CD4-positive, alpha-beta memory T cell (primary cell): Measurements from ENCODE around the gene CCDC50. TPM values are rescaled to one million over a fixed set of nuclear protein-coding genes. Genes with fewer than 3 reads are reported as not detected.

Experiments used
- CTCF ChIA-PET: fragments of 350-600 bp; sonication (Branson Sonifier 250); formaldehyde crosslinking; loops from one replicate; lab custom pipeline; 2021; ENCODE audit warnings: inconsistent platforms; ENCODE audit not compliant: partially characterized antibody; lab: Charles Lee
- POLR2A ChIA-PET: fragments of 350-600 bp; sonication (Branson Sonifier 250); formaldehyde crosslinking; loops from one replicate; lab custom pipeline; 2021; ENCODE audit not compliant: partially characterized antibody; lab: Charles Lee
- DNase-seq, 5 donors: peaks; one replicate each; pipeline versions ENCODE4 v3.0.0 to v3.0.0-alpha.2; 2020 to 2022; ENCODE audit warnings: mixed read lengths in 1 of 5
- H3K27ac ChIP-seq: one replicate; pipeline ENCODE4 v1.7.0; 2013; ENCODE audit warnings: low read depth, low read length
- H3K27me3 ChIP-seq: 2 replicates; pipeline ENCODE4 v1.7.0; 2013; ENCODE audit warnings: mild to moderate bottlenecking, low read length, moderate library complexity; ENCODE audit not compliant: insufficient read depth
- H3K36me3 ChIP-seq: 2 replicates; pipeline ENCODE4 v1.7.0; 2013; ENCODE audit warnings: mild to moderate bottlenecking, low read length, moderate library complexity; ENCODE audit not compliant: insufficient read depth
- H3K4me1 ChIP-seq: 2 replicates; pipeline ENCODE4 v1.7.0; 2013; ENCODE audit warnings: mild to moderate bottlenecking, low read length, moderate library complexity; ENCODE audit not compliant: insufficient read depth
- H3K4me3 ChIP-seq, 2 donors: one replicate each; pipeline ENCODE4 v1.7.0; 2013; ENCODE audit warnings: low read length in 2 of 2, mild to moderate bottlenecking in 1 of 2
- H3K9me3 ChIP-seq, 2 donors: one replicate each; pipeline ENCODE4 v1.7.0; 2013; ENCODE audit warnings: low read length in 2 of 2, control low read depth in 1 of 2; ENCODE audit not compliant: control insufficient read depth in 1 of 2
- H3K27ac Mint-ChIP-seq, 7 donors: one replicate each; pipeline ENCODE4 v1.8.0; 2020 to 2021; ENCODE audit warnings: mixed read lengths in 7 of 7, mild to moderate bottlenecking in 6 of 7, inconsistent platforms in 3 of 7, moderate library complexity in 3 of 7
- H3K27me3 Mint-ChIP-seq, 2 donors: one replicate each; pipeline ENCODE4 v1.8.0; 2020 to 2021; ENCODE audit warnings: mixed read lengths in 2 of 2
- H3K36me3 Mint-ChIP-seq, 2 donors: one replicate each; pipeline ENCODE4 v1.8.0; 2020 to 2021; ENCODE audit warnings: mixed read lengths in 2 of 2, inconsistent platforms in 1 of 2, mild to moderate bottlenecking in 1 of 2
- H3K4me1 Mint-ChIP-seq, 4 donors: one replicate each; pipeline ENCODE4 v1.8.0; 2020 to 2021; ENCODE audit warnings: mixed read lengths in 4 of 4, mild to moderate bottlenecking in 1 of 4
- H3K4me3 Mint-ChIP-seq, 8 donors: one replicate each; pipeline ENCODE4 v1.8.0; 2020 to 2021; ENCODE audit warnings: mixed read lengths in 8 of 8, mild to moderate bottlenecking in 7 of 8, moderate library complexity in 6 of 8, inconsistent platforms in 3 of 8
- H3K9me3 Mint-ChIP-seq, 8 donors: one replicate each; pipeline ENCODE4 v1.8.0; 2020 to 2021; ENCODE audit warnings: mixed read lengths in 8 of 8, mild to moderate bottlenecking in 5 of 8, inconsistent platforms in 3 of 8, moderate library complexity in 1 of 8
- intact Hi-C: fragments of 100-400 bp; cut with micrococcal nuclease; formaldehyde crosslinking; loops from one replicate; pipeline ENCODE4 v1.15.1; 2023
- polyA plus RNA-seq, 2 donors: library from polyadenylated mRNA; unstranded; fragments of 300-500 nt; fragmentation: Illumina TruSeq; gene quantifications; one replicate each; pipeline ENCODE4 v1.2.3, GENCODE V29; 2021
- total RNA-seq, 2 experiments: library from RNA; stranded (reverse); gene quantifications; one replicate each; pipeline ENCODE4 v1.2.3, GENCODE V29; 2021

Gene CCDC50, protein sequence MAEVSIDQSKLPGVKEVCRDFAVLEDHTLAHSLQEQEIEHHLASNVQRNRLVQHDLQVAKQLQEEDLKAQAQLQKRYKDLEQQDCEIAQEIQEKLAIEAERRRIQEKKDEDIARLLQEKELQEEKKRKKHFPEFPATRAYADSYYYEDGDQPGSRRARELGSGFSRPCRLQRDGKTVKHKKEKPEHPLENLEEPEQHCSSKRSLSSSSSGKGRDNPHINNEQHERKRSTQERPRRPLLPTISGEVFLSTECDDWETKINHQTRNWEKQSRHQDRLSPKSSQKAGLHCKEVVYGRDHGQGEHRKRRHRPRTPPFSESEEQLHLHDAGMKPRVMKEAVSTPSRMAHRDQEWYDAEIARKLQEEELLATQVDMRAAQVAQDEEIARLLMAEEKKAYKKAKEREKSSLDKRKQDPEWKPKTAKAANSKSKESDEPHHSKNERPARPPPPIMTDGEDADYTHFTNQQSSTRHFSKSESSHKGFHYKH
- 1 to 10 TPM; 6.3 to 8.1 TPM for total RNA-seq
- 10 to 100 TPM in 1 of 2 donors, 1 to 10 TPM in 1; 3.8 to 10.1 TPM for polyA plus RNA-seq

DNA sequence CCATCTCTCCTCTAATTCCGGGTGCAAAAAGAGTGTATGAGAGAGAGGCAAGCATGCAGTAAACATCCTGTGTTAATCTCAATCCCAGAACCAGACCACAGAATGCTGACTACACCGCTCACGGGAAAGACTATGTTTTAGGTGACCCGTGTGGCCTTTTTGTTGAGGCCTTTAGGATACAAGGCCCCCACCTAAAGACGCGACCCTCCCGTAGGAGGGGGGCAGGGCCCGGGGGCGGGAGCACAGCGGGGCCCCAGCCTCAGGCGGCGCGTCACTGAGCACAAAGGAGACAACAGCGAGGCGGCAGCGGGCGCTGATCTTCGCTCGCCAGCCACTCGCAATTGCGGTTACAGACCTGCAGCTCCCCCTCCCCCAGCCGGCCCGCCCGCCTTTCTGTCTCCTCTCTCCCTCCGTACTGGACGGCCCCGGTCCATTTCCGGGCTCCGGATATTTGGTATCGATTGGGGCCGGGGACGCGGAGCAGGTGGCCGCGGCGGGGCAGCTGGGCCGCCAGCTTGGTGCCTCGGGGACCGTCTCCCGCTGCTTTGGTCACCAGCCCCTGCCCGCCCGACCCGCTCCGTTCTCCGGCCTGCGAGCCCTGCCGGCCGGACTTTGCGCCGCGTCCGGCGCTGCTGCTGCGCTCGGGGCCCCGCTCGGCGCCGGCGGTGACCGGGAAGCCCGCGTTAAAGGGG lies at the start of gene CCDC50:
Gene CCDC50 (plus strand): TSS at position 433 of the 692 bp plus-strand sequence. CDS start 281 bp downstream, outside the sequence.
- POLR2A ChIA-PET = no interaction called here
- peak; percentile 41 to 60 (median 55) for DNase-seq
- Mint-ChIP-seq H3K4me1 (peaks cover 13 to 29% (median 21%) of the 10 kb centered on the region in 4 donors), H3K36me3 (peaks cover 0 to 2% of the 10 kb centered on the region in 2 donors), H3K9me3 (no peaks in the 10 kb centered on the region), H3K4me3 (peak within 1 kb of the TSS; percentile 76 to 89 (median 84)), H3K27me3 (peaks cover 0 to 11% of the 10 kb centered on the region in 2 donors), H3K27ac (peak within 1 kb of the TSS; percentile 44 to 92 (median 70))
- intact Hi-C loops = no loop called here
- peak within 1 kb of the TSS; percentile 40 for H3K27ac ChIP-seq
- H3K27me3 ChIP-seq = no peaks in the 10 kb centered on the region
- H3K4me1 ChIP-seq = peaks cover 24% of the 10 kb centered on the region
- H3K9me3 ChIP-seq = no peaks in the 10 kb centered on the region
- H3K4me3 ChIP-seq = peak within 1 kb of the TSS in 1 of 2 donors; percentile 58
- CTCF ChIA-PET = interaction anchor here (1.1 kb wide), 1 partner anchor 39 kb away, joined by 3 read pairs; no protein-coding TSS in a partner anchor
- H3K36me3 ChIP-seq = no peaks in the 10 kb centered on the region

DNA sequence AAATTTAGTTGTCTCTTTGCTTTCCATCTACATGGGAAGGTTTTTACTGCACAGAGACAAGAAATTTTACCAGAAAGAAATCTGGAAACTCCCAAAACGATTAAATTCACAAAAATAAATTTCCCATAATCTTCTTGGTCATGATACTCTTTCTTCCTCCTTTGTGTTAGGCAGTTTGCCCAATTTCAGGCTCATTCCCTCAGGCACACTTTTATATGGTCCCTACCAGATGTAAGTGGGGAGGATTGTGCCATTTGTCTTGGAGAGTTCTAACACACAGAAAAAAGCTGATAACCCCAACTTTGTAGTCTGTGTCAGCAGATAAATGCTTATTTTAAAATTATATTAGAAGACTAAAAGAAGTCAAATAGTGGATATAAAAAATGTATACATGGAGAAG lies 49.1 kb upstream of the CCDC50 start:
- no peaks in the 10 kb centered on the region for H3K36me3 Mint-ChIP-seq
- H3K27me3 Mint-ChIP-seq = peaks cover 0 to 4% of the 10 kb centered on the region in 2 donors
- H3K27me3 ChIP-seq = no peaks in the 10 kb centered on the region
- no peaks in the 10 kb centered on the region for H3K9me3 ChIP-seq
- H3K4me1 ChIP-seq = no peaks in the 10 kb centered on the region
- no peak for DNase-seq
- H3K4me3 ChIP-seq = no peak overlapping the region
- intact Hi-C loops = no loop called here
- no peak overlapping the region for H3K27ac Mint-ChIP-seq
- no peaks in the 10 kb centered on the region for H3K36me3 ChIP-seq
- H3K4me1 Mint-ChIP-seq = no peaks in the 10 kb centered on the region
- ChIA-PET POLR2A (no interaction called here), CTCF (no interaction called here)
- H3K4me3 Mint-ChIP-seq = no peak overlapping the region
- H3K9me3 Mint-ChIP-seq = no peaks in the 10 kb centered on the region
- no peak overlapping the region for H3K27ac ChIP-seq

DNA sequence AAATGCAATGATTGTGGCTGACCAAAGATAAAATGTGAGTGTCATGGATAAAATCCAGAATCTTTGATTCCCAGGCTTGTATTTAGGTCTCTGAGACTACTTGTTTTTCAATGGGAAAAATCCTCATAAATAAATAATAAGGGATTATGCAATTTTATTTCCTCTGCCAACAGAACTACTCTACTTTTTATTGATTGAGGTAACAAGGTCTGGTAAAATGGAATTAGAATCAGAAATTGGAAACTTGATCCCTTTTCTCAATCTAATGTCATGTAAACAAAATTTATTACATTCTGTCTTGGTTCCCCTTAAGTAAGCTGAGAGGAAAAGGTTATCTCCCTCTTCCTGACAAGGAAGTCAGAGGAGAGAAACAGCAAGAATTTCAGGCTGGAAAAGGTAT lies 48.3 kb upstream of the CCDC50 start:
- Histone ChIP-seq H3K4me1 (no peaks in the 10 kb centered on the region), H3K36me3 (no peaks in the 10 kb centered on the region), H3K27ac (no peak overlapping the region), H3K9me3 (no peaks in the 10 kb centered on the region), H3K27me3 (no peaks in the 10 kb centered on the region), H3K4me3 (no peak overlapping the region)
- Mint-ChIP-seq H3K4me1 (no peaks in the 10 kb centered on the region), H3K9me3 (no peaks in the 10 kb centered on the region), H3K4me3 (no peak overlapping the region), H3K36me3 (no peaks in the 10 kb centered on the region), H3K27me3 (peaks cover 0 to 4% of the 10 kb centered on the region in 2 donors), H3K27ac (no peak overlapping the region)
- intact Hi-C loops = no loop called here
- ChIA-PET CTCF (no interaction called here), POLR2A (no interaction called here)
- no peak for DNase-seq

DNA sequence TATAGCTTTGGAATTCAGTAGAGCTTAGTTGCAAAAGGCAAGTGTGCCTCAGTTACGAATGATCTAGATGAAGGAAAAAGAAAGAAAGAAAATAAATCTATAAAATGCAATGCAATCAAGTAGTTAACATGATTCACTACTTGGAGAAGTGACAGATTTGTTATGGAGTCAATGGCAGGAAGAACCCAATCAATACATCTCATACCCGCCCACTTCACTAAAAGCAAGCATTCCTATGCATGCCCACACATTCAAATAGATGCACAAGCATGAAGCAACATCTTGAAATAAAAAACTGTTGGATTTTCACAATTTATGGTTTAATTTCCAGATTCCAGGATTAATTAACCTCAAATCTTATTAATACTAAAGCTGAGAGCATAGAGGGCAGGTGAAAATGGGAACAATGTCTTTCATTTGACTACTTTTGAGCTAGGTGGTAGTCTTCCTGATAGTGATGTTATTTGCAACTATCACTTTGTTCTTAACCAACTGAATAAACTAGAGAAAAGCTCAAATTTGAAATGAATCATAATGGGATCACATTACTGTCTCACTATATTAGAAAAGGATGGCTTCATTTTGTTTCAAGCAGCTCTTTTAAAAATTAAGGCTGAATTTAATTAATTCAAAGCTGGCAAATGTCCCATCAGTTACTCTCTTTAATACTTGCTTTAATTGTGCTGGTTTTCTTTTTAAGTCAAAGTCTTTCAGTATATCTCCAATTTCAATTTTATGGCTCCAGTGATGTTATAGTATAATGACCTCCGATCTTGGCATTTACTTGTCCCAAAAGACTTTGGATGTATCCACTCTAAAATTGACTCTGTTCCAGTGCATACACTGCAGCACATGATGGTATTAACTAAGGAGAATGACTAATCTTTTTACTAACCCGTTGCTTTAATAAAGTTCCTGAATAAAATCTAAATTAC lies 46.7 kb upstream of the CCDC50 start:
- no peaks in the 10 kb centered on the region for H3K27me3 ChIP-seq
- Mint-ChIP-seq H3K27me3 (peaks cover 0 to 4% of the 10 kb centered on the region in 2 donors), H3K4me1 (no peaks in the 10 kb centered on the region), H3K27ac (no peak overlapping the region), H3K36me3 (no peaks in the 10 kb centered on the region), H3K4me3 (no peak overlapping the region), H3K9me3 (peaks cover 0 to 2% (median 0%) of the 10 kb centered on the region in 8 donors)
- H3K9me3 ChIP-seq = no peaks in the 10 kb centered on the region
- CTCF ChIA-PET = no interaction called here
- H3K27ac ChIP-seq = no peak overlapping the region
- peak in 1 of 5 donors; percentile 11 for DNase-seq
- no peak overlapping the region for H3K4me3 ChIP-seq
- intact Hi-C loops = no loop called here
- no peaks in the 10 kb centered on the region for H3K4me1 ChIP-seq
- POLR2A ChIA-PET = no interaction called here
- H3K36me3 ChIP-seq = no peaks in the 10 kb centered on the region

DNA sequence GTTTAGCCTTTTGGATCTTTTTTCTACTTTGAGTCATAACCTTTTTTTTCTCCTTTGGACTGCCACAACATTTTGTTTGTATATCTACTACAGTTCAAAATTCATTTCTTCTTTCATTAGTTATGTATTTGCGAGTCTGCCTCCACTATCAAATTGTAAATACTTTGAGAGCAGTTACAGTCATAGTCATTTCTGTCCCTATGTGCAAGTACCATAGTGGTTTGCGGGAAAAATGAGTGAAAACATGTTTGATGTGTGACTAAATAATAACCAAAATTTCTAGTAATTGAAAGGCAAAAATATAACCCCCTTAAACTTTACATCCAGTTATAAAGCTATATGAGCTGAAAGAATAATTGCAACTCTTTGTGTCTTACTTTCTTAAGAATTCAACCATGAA lies 45.8 kb upstream of the CCDC50 start:
- ChIA-PET CTCF (no interaction called here), POLR2A (no interaction called here)
- Histone ChIP-seq H3K4me3 (no peak overlapping the region), H3K9me3 (no peaks in the 10 kb centered on the region), H3K4me1 (no peaks in the 10 kb centered on the region), H3K36me3 (no peaks in the 10 kb centered on the region), H3K27ac (no peak overlapping the region), H3K27me3 (no peaks in the 10 kb centered on the region)
- Mint-ChIP-seq H3K4me3 (no peak overlapping the region), H3K4me1 (no peaks in the 10 kb centered on the region), H3K27ac (no peak overlapping the region), H3K9me3 (peaks cover 0 to 3% (median 0%) of the 10 kb centered on the region in 8 donors), H3K36me3 (no peaks in the 10 kb centered on the region), H3K27me3 (peaks cover 0 to 4% of the 10 kb centered on the region in 2 donors)
- intact Hi-C loops = no loop called here
- DNase-seq = no peak

DNA sequence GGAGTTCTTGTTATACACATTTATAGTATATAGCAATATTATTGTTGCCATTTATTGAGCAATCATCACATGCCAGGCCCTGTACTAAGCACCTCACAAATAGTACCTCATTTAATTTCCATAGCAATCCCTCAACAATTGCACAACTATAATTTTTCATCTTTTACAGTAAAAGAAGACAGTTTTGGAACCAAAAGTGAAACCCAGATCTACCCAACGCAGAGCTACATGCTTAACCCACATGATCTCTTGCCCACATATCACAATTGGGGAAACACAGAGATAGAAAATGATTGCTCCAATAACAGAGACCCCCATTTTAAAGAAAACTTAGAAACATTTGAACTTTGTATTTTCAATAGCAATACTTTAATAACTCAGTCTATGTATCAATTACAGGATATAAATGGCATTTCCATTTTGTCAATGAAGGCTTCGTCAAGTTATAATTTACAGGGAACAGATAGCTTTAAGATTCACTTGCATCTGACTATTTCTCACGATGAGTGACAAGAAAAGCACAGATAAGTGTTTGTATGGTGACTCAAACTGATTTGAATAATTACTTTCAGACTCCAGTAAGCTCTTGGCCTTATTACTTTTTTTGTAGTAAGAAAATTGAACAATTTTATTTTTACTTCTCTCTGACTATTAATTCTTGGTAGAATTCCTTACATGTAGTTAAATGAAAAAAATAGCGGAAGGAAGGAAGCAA lies 38.7 kb upstream of the CCDC50 start:
- POLR2A ChIA-PET = no interaction called here
- peaks cover 0 to 6% (median 1%) of the 10 kb centered on the region in 4 donors for H3K4me1 Mint-ChIP-seq
- Histone ChIP-seq H3K9me3 (no peaks in the 10 kb centered on the region), H3K27me3 (no peaks in the 10 kb centered on the region), H3K27ac (no peak overlapping the region), H3K4me3 (no peak overlapping the region), H3K4me1 (no peaks in the 10 kb centered on the region), H3K36me3 (no peaks in the 10 kb centered on the region)
- peak overlapping the region in 5 of 7 donors; percentile 19 to 86 (median 36) for H3K27ac Mint-ChIP-seq
- peak in 3 of 5 donors; percentile 16 to 21 (median 16) for DNase-seq
- intact Hi-C loops = no loop called here
- CTCF ChIA-PET = interaction anchor here (1.2 kb wide), 1 partner anchor 38 kb away, joined by 3 read pairs; no protein-coding TSS in a partner anchor
- no peaks in the 10 kb centered on the region for H3K36me3 Mint-ChIP-seq
- H3K27me3 Mint-ChIP-seq = no peaks in the 10 kb centered on the region
- peak overlapping the region in 7 of 8 donors; percentile 18 to 60 (median 40) for H3K4me3 Mint-ChIP-seq
- peaks cover 0 to 5% (median 0%) of the 10 kb centered on the region in 8 donors for H3K9me3 Mint-ChIP-seq
